Occipital lobe (tissue), 2 donors: Measurements from ENCODE around the gene AAR2. TPM values are rescaled to one million over a fixed set of nuclear protein-coding genes. Genes with fewer than 3 reads are reported as not detected.

Source experiments
- DNase-seq: peaks from one replicate; lab custom pipeline; 2025; lab: John Stamatoyannopoulos, UW
- total RNA-seq: library from RNA; depleted of rRNA; stranded (reverse); fragments of >200 nt; gene quantifications from one replicate; pipeline ENCODE4 v1.2.3, GENCODE V29; 2014

AAR2 gene
- total RNA-seq, 1 donor from 2014 or later = 24.3 TPM

- DNase-seq = no peak
Measured at GRCh38 chr20:36218380-36219064, 17.8 kb upstream of the AAR2 start.

GRCh38 chr20:36219671-36220220, 16.5 kb upstream of the AAR2 start:
- no peak for DNase-seq

GRCh38 chr20:36225666-36226065, 10.6 kb upstream of the AAR2 start:
- no peak for DNase-seq

- no peak for DNase-seq
Measured at GRCh38 chr20:36228770-36229169, 7.5 kb upstream of the AAR2 start.

GRCh38 chr20:36230019-36230418, 6.3 kb upstream of the AAR2 start:
- DNase-seq = no peak

GRCh38 chr20:36231331-36231730, 4.9 kb upstream of the AAR2 start:
- DNase-seq = no peak

GRCh38 chr20:36234771-36235320, 1.4 kb upstream of the AAR2 start:
- DNase-seq = no peak

- DNase-seq = no peak
Measured at GRCh38 chr20:36236786-36237121, 476 bp downstream of the AAR2 start.

GRCh38 chr20:36237477-36237876, 1.2 kb downstream of the AAR2 start:
- no peak for DNase-seq

- no peak for DNase-seq
Measured at GRCh38 chr20:36238153-36238552, 1.9 kb downstream of the AAR2 start.

GRCh38 chr20:36238760-36239159, 2.5 kb downstream of the AAR2 start:
- no peak for DNase-seq

- no peak for DNase-seq
Measured at GRCh38 chr20:36240076-36240475, 3.8 kb downstream of the AAR2 start.

GRCh38 chr20:36241678-36242077, 5.4 kb downstream of the AAR2 start:
- DNase-seq = no peak

- DNase-seq = no peak
Measured at GRCh38 chr20:36243726-36244125, 7.4 kb downstream of the AAR2 start.

GRCh38 chr20:36246401-36246800, 10.1 kb downstream of the AAR2 start:
- DNase-seq = no peak

- DNase-seq = no peak
Measured at GRCh38 chr20:36248836-36249235, 12.6 kb downstream of the AAR2 start.

- DNase-seq = no peak
Measured at GRCh38 chr20:36249450-36249849, 13.2 kb downstream of the AAR2 start.

- DNase-seq = no peak
Measured at GRCh38 chr20:36251426-36251825, 15.1 kb downstream of the AAR2 start.

GRCh38 chr20:36252511-36252910, 16.2 kb downstream of the AAR2 start:
- DNase-seq = no peak

GRCh38 chr20:36253036-36253435, 16.8 kb downstream of the AAR2 start:
- DNase-seq = no peak

- DNase-seq = no peak
Measured at GRCh38 chr20:36254076-36254475, 17.8 kb downstream of the AAR2 start.

GRCh38 chr20:36255445-36255844, 19.2 kb downstream of the AAR2 start:
- DNase-seq = no peak
